ENCODE measurements around the gene KCNK18.

DNA sequence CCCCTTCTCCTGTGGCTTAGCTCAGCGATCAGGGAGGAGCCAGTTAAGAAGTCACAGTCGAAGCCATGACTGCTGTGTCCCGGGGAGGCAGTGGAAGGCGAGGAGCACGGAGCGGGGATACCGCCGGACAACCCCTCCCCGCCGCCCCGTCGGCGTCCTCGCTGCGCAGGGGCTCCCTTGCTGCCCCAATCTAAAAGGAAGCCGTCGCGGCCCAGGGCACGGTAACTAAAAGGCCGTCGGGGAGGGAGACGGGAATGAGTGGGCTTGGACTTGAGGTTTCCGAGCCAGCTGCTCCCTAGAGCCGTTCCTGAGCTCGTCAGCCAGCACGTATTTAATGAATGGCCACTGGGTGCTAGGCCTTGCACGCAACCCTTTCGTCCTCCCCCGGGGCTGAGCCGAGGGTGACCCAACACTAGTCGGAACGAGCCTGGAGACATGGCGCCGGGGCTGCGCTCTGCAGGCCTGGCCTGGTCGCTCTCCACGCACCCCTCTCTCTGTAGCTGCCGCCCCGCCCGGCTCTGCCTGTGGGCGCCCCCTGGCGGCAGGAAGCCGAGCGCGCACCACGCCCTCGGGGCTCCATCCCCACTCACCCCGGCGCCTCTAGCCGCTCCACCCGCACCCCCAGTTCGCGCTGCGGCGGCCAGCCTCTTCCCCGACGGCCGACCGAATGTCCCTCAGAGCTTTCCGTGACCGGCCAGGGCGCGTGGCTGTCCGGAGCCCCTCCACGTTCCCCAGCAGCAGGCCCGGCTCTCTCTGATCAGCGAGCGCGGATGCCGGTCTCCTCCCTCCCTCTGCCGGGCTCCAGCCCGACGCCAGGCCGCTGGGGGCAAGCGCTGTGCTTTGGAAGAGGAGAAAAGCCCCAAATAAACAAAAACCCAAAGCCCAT lies 29.3 kb upstream of the KCNK18 start:
- TF ChIP-seq POLR2A (IDR thresholded peaks at IDR 0.05) (no peak), POLR2AphosphoS5 (IDR thresholded peaks at IDR 0.05) (no peak), EP300 (IDR thresholded peaks at IDR 0.05) (no peak)
- TF ChIP-seq, protein P1, sequence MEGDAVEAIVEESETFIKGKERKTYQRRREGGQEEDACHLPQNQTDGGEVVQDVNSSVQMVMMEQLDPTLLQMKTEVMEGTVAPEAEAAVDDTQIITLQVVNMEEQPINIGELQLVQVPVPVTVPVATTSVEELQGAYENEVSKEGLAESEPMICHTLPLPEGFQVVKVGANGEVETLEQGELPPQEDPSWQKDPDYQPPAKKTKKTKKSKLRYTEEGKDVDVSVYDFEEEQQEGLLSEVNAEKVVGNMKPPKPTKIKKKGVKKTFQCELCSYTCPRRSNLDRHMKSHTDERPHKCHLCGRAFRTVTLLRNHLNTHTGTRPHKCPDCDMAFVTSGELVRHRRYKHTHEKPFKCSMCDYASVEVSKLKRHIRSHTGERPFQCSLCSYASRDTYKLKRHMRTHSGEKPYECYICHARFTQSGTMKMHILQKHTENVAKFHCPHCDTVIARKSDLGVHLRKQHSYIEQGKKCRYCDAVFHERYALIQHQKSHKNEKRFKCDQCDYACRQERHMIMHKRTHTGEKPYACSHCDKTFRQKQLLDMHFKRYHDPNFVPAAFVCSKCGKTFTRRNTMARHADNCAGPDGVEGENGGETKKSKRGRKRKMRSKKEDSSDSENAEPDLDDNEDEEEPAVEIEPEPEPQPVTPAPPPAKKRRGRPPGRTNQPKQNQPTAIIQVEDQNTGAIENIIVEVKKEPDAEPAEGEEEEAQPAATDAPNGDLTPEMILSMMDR (IDR thresholded peaks at IDR 0.05), result peak; percentile 77 to 93 (median 90)

Measured in upper lobe of left lung (tissue), 4 donors.